ENCODE data around the gene UNC50.

DNA sequence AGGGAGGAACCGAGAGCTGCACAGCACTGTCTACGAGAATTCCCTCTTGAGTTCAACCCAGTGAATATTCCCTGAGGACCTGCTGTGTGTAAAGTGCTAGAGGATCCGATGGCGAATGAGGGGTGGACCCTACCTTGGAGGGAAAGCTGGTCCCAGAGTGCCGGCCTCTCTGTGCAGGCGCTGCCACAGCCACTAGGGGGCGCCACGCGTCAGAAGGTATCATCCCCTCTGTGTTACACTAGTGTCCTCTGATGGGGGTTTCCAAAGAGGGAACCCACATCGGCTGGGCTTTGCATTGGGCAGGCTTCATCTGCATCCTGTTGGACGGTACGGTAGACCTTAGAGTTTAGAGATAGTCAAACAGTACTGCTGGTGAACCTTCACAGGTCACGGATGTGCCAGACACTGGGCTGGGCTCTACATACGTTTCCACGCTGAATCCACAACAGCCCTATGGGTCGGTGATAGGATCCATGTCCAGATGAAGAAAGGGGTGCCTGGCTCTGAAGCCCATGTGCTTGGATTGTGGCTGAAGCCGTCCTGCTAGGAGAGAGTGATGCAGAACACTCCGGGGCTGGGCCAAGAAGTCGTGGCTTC is 39.1 kb upstream of the UNC50 start:
- TF ChIP-seq, protein P1, sequence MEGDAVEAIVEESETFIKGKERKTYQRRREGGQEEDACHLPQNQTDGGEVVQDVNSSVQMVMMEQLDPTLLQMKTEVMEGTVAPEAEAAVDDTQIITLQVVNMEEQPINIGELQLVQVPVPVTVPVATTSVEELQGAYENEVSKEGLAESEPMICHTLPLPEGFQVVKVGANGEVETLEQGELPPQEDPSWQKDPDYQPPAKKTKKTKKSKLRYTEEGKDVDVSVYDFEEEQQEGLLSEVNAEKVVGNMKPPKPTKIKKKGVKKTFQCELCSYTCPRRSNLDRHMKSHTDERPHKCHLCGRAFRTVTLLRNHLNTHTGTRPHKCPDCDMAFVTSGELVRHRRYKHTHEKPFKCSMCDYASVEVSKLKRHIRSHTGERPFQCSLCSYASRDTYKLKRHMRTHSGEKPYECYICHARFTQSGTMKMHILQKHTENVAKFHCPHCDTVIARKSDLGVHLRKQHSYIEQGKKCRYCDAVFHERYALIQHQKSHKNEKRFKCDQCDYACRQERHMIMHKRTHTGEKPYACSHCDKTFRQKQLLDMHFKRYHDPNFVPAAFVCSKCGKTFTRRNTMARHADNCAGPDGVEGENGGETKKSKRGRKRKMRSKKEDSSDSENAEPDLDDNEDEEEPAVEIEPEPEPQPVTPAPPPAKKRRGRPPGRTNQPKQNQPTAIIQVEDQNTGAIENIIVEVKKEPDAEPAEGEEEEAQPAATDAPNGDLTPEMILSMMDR (IDR thresholded peaks at IDR 0.05; ENCODE audit: poor library complexity), result peak; percentile 58
- no peak for TF ChIP-seq EZH2 (IDR thresholded peaks at IDR 0.05; ENCODE audit: borderline replicate concordance)
- no peak for TF ChIP-seq EZH2phosphoT487 (IDR thresholded peaks at IDR 0.05; ENCODE audit: low read depth, severe bottlenecking, unreplicated experiment)
